ENCODE measurements around the gene FYCO1. TPM values are rescaled to one million over a fixed set of nuclear protein-coding genes. Genes with fewer than 3 reads are reported as not detected.

The FYCO1 gene
- total and polyA plus RNA-seq, 8 donors, result 19.0 to 42.7 (median 20.4) TPM

GRCh38 chr3:45914362-45915058, 81.1 kb downstream of the FYCO1 start:
- ATAC-seq (no peak), DNase-seq (no peak)
- intact Hi-C loops (cut with DNase I), result no loop called here
- H3K9me3 ChIP-seq, result no peaks in the 10 kb centered on the region
- TF ChIP-seq CTCF (IDR thresholded peaks at IDR 0.05), result no peak
- no peaks in the 10 kb centered on the region for H3K4me1 ChIP-seq
- no peak overlapping the region for H3K27ac ChIP-seq
- H3K4me3 ChIP-seq, result no peak overlapping the region
- peaks cover 0 to 17% of the 10 kb centered on the region in 2 donors for H3K36me3 ChIP-seq
- H3K27me3 ChIP-seq, result no peaks in the 10 kb centered on the region

- intact Hi-C loops (cut with DNase I), result no loop called here
- H3K4me3 ChIP-seq, result no peak overlapping the region
- no peaks in the 10 kb centered on the region for H3K36me3 ChIP-seq
- no peak overlapping the region for H3K27ac ChIP-seq
- no peak for ATAC-seq
- no peak for TF ChIP-seq CTCF (IDR thresholded peaks at IDR 0.05)
- no peaks in the 10 kb centered on the region for H3K9me3 ChIP-seq
- H3K4me1 ChIP-seq, result no peaks in the 10 kb centered on the region
- no peaks in the 10 kb centered on the region for H3K27me3 ChIP-seq
- DNase-seq, result no peak
Measured at GRCh38 chr3:45912435-45912834, 83.2 kb downstream of the FYCO1 start.

- DNase-seq (no peak), ATAC-seq (no peak)
- Histone ChIP-seq H3K36me3 (no peaks in the 10 kb centered on the region), H3K9me3 (no peaks in the 10 kb centered on the region), H3K27ac (no peak overlapping the region), H3K4me3 (no peak overlapping the region), H3K4me1 (no peaks in the 10 kb centered on the region), H3K27me3 (no peaks in the 10 kb centered on the region)
- intact Hi-C loops (cut with DNase I), result no loop called here
- TF ChIP-seq CTCF (IDR thresholded peaks at IDR 0.05), result no peak
Measured at GRCh38 chr3:45911511-45912226, 84.0 kb downstream of the FYCO1 start.

- no peak for TF ChIP-seq CTCF (IDR thresholded peaks at IDR 0.05)
- ATAC-seq (no peak), DNase-seq (no peak)
- Histone ChIP-seq H3K36me3 (no peaks in the 10 kb centered on the region), H3K27me3 (no peaks in the 10 kb centered on the region), H3K4me1 (no peaks in the 10 kb centered on the region), H3K9me3 (no peaks in the 10 kb centered on the region), H3K4me3 (no peak overlapping the region), H3K27ac (no peak overlapping the region)
- intact Hi-C loops (cut with DNase I), result no loop called here
Measured at GRCh38 chr3:45910892-45911291, 84.7 kb downstream of the FYCO1 start.

- TF ChIP-seq CTCF (IDR thresholded peaks at IDR 0.05), result no peak
- DNase-seq, result no peak
- intact Hi-C loops (cut with DNase I), result no loop called here
- Histone ChIP-seq H3K4me3 (no peak overlapping the region), H3K27ac (no peak overlapping the region), H3K36me3 (no peaks in the 10 kb centered on the region), H3K9me3 (no peaks in the 10 kb centered on the region), H3K4me1 (no peaks in the 10 kb centered on the region), H3K27me3 (no peaks in the 10 kb centered on the region)
- no peak for ATAC-seq
Measured at GRCh38 chr3:45909542-45909941, 86.1 kb downstream of the FYCO1 start.

Data from left lung (tissue), 10 donors.